Activated CD8-positive, alpha-beta memory T cell treated with anti-CD3 and anti-CD28 coated beads for 36 hours (primary cell): ENCODE measurements around the gene ZKSCAN3. TPM values are rescaled to one million over a fixed set of nuclear protein-coding genes. Genes with fewer than 3 reads are reported as not detected.
"Not testable (repeated sequence)": the region's sequence is repeated elsewhere in the genome, so short reads cannot be mapped to it uniquely, and the experiment has no call there.

Source experiments
- CTCF ChIA-PET: fragments of 350-600 bp; sonication (Branson Sonifier 250); formaldehyde crosslinking; loops from one replicate; lab custom pipeline; 2021; ENCODE audit warnings: antibody characterized with exemption; lab: Charles Lee
- POLR2A ChIA-PET: fragments of 350-600 bp; sonication (Branson Sonifier 250); formaldehyde crosslinking; loops from one replicate; lab custom pipeline; 2021; ENCODE audit warnings: antibody characterized with exemption; lab: Charles Lee
- total RNA-seq, 2 experiments: library from RNA; stranded (reverse); gene quantifications; one replicate each; pipeline ENCODE4 v1.2.3, GENCODE V29; 2021

Gene ZKSCAN3
- total RNA-seq, 2 experiments from 2014 or later: 2.8 to 2.9 TPM

- POLR2A ChIA-PET, CTCF ChIA-PET: not testable (repeated sequence)
Observed at GRCh38 chr6:28403923-28404322, 54.2 kb downstream of the ZKSCAN3 start.

- POLR2A ChIA-PET: no interaction called here
- CTCF ChIA-PET: no interaction called here
Observed at GRCh38 chr6:28407401-28407800, 57.7 kb downstream of the ZKSCAN3 start.

DNA sequence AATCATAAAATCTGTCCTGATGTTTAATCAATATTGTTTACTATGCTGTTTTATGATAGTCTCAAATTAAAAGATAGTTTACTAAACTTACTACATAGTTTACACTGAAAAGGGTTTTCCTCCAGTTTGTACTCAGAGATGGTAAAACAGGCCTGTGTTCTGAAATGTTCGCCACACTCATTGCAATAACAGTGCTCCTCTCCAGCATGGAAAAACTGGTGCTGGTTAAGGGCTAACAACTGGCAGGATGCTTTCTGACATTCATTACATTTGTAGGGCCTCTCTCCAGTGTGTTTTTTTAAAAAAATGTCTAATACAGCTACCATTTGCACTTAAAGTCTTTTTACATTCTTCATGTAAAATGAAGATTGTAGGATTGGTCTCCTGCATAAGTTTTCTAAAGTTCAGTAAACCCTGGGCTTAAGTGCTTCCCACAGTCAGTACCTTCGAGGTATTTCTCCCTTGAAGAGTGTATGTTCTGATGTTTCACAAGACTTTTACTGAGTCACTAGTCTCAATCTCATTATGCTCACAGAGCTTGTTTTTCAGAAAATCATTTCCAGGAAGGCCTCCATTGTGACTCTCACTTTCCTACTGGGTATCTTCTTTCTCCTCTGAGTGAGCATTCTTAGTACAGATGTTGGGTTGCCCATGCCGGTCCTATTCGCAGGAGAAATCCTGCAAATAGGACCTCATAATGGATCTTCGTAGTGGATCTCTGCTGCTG is 58.5 kb downstream of the ZKSCAN3 start:
- POLR2A ChIA-PET: no interaction called here
- CTCF ChIA-PET: no interaction called here

DNA sequence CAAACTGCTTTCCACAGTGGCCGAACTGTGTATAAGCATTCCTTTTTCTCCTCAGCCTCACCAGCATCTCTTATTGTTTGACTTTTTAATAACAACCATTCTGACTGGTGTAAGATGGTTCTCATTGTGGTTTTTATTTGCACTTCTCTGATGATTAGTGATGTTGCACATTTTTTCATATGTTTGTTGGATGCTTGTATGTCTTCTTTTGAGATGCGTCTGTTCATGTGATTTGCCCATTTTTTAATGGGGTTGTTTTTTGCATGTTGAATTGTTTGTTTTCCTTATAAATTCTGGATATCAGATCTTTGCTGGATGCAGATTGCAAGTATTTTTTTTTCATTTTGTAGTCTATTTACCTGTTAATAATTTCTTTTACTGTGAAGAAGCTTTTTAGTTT is 61.0 kb downstream of the ZKSCAN3 start:
- ChIA-PET POLR2A (no interaction called here), CTCF (interaction anchor here (0.7 kb wide), 1 partner anchor 303 kb away, joined by 4 read pairs; no protein-coding TSS in a partner anchor)

DNA sequence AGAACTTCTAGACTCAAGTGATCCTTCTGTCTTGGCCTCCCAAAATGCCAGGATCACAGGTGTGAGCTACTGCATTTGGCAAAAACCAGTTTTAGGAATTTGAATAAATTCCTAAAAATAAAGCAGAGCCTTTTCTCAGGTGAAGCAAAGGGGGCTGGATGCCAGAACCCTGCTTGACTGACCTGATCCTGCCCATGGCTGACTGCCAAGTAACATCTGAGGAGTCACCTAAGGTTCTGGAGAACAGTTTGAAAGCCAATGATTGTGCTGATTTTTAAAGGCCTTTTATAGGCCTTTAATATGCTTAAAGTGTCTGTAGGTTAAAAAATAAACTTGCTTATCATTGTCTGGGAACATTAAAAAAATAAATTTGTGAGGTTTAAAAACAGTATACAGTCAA is 63.9 kb downstream of the ZKSCAN3 start:
- POLR2A ChIA-PET: no interaction called here
- CTCF ChIA-PET: no interaction called here

Other genes starting within 250 kb of the ZKSCAN3 start
- gene ZSCAN16, start 225.3 kb upstream of the ZKSCAN3 start, total RNA-seq: 1 to 10 TPM; 3.2 to 4.5 TPM
- 10 to 100 TPM; 14.3 to 14.5 TPM for gene ZKSCAN8, start 208.1 kb upstream of the ZKSCAN3 start, total RNA-seq
- gene ZSCAN9, start 124.7 kb upstream of the ZKSCAN3 start, total RNA-seq: 1 to 10 TPM; 5.8 to 7.3 TPM
- 1 to 10 TPM; 4.4 to 4.5 TPM for gene ZKSCAN4, start 97.7 kb upstream of the ZKSCAN3 start, total RNA-seq
- under 1 TPM; 0.30 to 0.40 TPM for gene NKAPL, start 90.7 kb upstream of the ZKSCAN3 start, total RNA-seq
- 1 to 10 TPM; 5.2 to 5.4 TPM for gene ZSCAN26, start 82.8 kb upstream of the ZKSCAN3 start, total RNA-seq
- gene PGBD1, start 68.4 kb upstream of the ZKSCAN3 start, total RNA-seq: 1 to 10 TPM; 4.1 TPM
- 1 to 10 TPM in 1 of 2 experiments, under 1 TPM in 1; 0.61 to 1.5 TPM for gene ZSCAN31, start 13.8 kb upstream of the ZKSCAN3 start, total RNA-seq
- 1 to 10 TPM; 5.0 to 5.3 TPM for gene ZSCAN12, start 49.8 kb downstream of the ZKSCAN3 start, total RNA-seq
- gene ZSCAN23, start 93.5 kb downstream of the ZKSCAN3 start, total RNA-seq: 1 to 10 TPM; 1.3 TPM
- not detected for gene GPX6, start 165.8 kb downstream of the ZKSCAN3 start, total RNA-seq
- not detected for gene GPX5, start 175.9 kb downstream of the ZKSCAN3 start, total RNA-seq